HUES6 (cell line): ENCODE results near the gene GPR152.
"Not testable (repeated sequence)": the region's sequence is repeated elsewhere in the genome, so short reads cannot be mapped to it uniquely, and the experiment has no call there.

Source experiments
- H3K27ac ChIP-seq: 2 replicates; pipeline ENCODE4 v1.7.0; 2013; ENCODE audit warnings: low read depth, mild to moderate bottlenecking, low read length, inconsistent platforms
- H3K27me3 ChIP-seq: 2 replicates; pipeline ENCODE4 v1.6.1; 2013; ENCODE audit warnings: low read length; ENCODE audit not compliant: control insufficient read depth, insufficient read depth
- H3K36me3 ChIP-seq: 2 replicates; pipeline ENCODE4 v1.6.1; 2013; ENCODE audit warnings: low read length; ENCODE audit not compliant: control insufficient read depth, insufficient read depth
- H3K4me1 ChIP-seq: 2 replicates; pipeline ENCODE4 v1.6.1; 2013; ENCODE audit warnings: low read length; ENCODE audit not compliant: control insufficient read depth, insufficient read depth
- H3K4me3 ChIP-seq: 2 replicates; pipeline ENCODE4 v1.5.1; 2013; ENCODE audit warnings: low read depth, low read length
- H3K9ac ChIP-seq: one replicate; pipeline ENCODE4 v1.6.1; 2013; ENCODE audit warnings: mild to moderate bottlenecking, low read length
- H3K9me3 ChIP-seq: 2 replicates; pipeline ENCODE4 v1.6.1; 2013; ENCODE audit warnings: low read depth, low read length; ENCODE audit not compliant: control insufficient read depth, insufficient read depth

GPR152 gene

GRCh38 chr11:67468759-67469507, 16.4 kb upstream of the GPR152 start, which contains the start of gene TMEM134:
TSS of gene TMEM134 (minus strand) at chr11:67469251. CDS start at chr11:67469192, 59 bp downstream.
- H3K9me3 ChIP-seq, result no peaks in the 10 kb centered on the region
- no peaks in the 10 kb centered on the region for H3K27me3 ChIP-seq
- H3K36me3 ChIP-seq, result no peaks in the 10 kb centered on the region
- peak within 1 kb of the TSS; percentile 88 for H3K4me3 ChIP-seq
- H3K4me1 ChIP-seq, result peaks cover 15% of the 10 kb centered on the region
- H3K9ac ChIP-seq, result peak within 1 kb of the TSS; percentile 54
- peak within 1 kb of the TSS; percentile 45; the same call in 1 of the 2 replicates for H3K27ac ChIP-seq

DNA sequence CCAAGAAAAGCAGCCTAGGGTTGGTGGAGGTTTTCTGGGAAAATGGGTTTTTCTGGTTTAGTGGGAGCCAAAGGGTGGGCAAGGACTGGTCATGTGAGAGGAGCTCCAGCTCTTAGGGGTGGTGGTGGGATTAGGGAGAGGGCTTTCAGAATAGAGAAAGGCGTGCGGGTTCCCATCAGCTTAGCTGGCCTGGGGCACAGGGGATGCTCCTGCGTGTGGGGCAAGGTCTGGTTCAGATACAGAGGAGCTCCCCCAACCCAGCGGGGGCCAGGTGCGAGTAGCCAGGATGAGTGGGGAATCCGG, 15.9 kb upstream of the GPR152 start:
- Histone ChIP-seq H3K9ac (peak overlapping the region; percentile 54), H3K36me3 (no peaks in the 10 kb centered on the region), H3K9me3 (no peaks in the 10 kb centered on the region), H3K27me3 (no peaks in the 10 kb centered on the region), H3K4me1 (peaks cover 19% of the 10 kb centered on the region), H3K27ac (peak overlapping the region; percentile 45; the same call in 1 of the 2 replicates), H3K4me3 (peak overlapping the region; percentile 88)

DNA sequence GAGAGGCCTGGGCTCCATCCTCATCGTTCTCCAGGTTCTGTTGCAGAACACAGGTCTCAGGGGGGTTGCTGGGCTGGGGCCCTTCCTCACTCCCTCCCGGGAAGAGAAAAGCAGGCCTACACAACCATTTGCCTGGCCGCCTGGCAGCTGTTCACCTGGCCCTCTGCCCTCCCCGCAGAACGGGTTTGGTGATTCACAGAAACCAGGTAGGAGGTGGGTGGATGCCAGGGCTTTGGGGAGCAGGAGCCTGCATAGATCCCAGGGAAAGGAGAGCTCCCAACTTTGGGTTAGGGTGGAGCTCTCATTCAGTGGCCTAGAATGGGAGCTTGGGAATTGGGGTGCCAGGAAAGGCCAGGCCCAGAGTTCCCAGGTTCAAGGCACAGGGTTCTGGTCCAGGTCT, 15.5 kb upstream of the GPR152 start:
- Histone ChIP-seq H3K9me3 (no peaks in the 10 kb centered on the region), H3K4me1 (peaks cover 19% of the 10 kb centered on the region), H3K9ac (peak overlapping the region; percentile 54), H3K27ac (no peak overlapping the region), H3K27me3 (no peaks in the 10 kb centered on the region), H3K4me3 (peak overlapping the region; percentile 88), H3K36me3 (no peaks in the 10 kb centered on the region)

DNA sequence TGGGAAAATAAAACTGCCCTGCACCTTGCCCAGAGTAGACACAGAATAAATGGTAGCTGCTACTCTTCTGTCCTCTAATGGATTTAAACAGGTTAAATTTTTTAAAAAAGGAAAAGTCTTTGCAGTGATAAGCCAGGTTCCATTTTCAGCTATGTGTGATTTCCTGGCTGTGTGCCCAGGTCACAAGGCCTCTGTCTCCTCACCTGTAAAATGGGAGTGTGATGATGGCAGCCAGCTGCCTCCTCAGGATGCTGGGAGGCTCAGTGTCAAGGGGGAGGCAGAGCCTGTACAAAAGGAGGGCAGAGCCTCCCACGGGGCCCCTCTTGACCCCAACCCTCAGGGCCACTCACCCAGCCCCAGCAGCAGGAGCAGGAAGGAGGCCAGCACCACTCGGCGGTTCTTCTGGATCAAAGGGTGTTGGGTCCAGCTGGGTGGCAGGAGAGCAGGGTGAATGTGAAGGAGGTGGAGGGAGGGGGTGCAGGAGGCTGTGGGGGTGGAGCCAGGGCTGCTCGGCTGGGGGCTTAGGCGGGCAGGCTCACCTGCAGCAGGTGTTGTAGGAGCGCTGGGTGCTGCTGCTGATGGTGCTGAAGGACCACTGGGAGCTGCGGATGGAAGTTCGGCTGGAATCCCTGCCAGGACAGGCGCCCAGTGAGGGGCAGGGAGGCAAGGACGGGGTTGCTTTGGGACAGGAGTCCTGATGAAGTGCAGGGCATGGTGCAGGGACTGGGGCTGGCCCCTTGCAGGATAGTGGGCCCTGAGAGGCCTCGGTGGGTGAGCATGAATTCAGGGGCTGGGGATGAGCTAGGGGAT, 14.6 kb upstream of the GPR152 start:
- no peaks in the 10 kb centered on the region for H3K27me3 ChIP-seq
- H3K4me3 ChIP-seq, result no peak overlapping the region
- peaks cover 19% of the 10 kb centered on the region for H3K4me1 ChIP-seq
- H3K9ac ChIP-seq, result no peak overlapping the region
- no peak overlapping the region for H3K27ac ChIP-seq
- H3K9me3 ChIP-seq, result no peaks in the 10 kb centered on the region
- no peaks in the 10 kb centered on the region for H3K36me3 ChIP-seq

- no peaks in the 10 kb centered on the region for H3K27me3 ChIP-seq
- no peak overlapping the region for H3K4me3 ChIP-seq
- no peaks in the 10 kb centered on the region for H3K36me3 ChIP-seq
- H3K9me3 ChIP-seq, result no peaks in the 10 kb centered on the region
- H3K9ac ChIP-seq, result no peak overlapping the region
- peaks cover 19% of the 10 kb centered on the region for H3K4me1 ChIP-seq
- no peak overlapping the region for H3K27ac ChIP-seq
These were observed 13.8 kb upstream of the GPR152 start for GRCh38 chr11:67466367-67466766.

GRCh38 chr11:67465530-67465929, 13.0 kb upstream of the GPR152 start:
- Histone ChIP-seq H3K4me1 (peaks cover 19% of the 10 kb centered on the region), H3K9ac (peak overlapping the region; percentile 75), H3K4me3 (peak overlapping the region; percentile 78)
- not testable (repeated sequence) for H3K9me3 ChIP-seq, H3K27ac ChIP-seq, H3K27me3 ChIP-seq, H3K36me3 ChIP-seq

DNA sequence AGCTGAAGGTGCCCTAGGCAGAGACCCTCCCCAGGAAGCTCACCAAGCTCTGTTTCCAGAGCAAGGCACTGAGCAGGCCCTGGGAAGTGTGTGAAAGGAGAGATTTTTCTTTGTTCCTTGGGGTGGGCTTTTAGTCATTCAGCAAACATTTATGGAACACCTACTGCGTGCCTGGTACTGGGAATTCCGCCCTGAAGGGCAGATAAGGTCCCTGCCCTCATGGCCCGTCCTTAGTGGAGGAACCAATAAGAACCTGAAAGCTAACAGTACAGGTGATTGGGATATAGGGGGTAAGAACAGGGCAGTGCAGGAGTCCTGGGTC, 12.6 kb upstream of the GPR152 start:
- Histone ChIP-seq H3K4me1 (peaks cover 19% of the 10 kb centered on the region), H3K27ac (peak overlapping the region; percentile 69), H3K36me3 (no peaks in the 10 kb centered on the region), H3K9ac (peak overlapping the region; percentile 75), H3K27me3 (no peaks in the 10 kb centered on the region), H3K9me3 (no peaks in the 10 kb centered on the region), H3K4me3 (peak overlapping the region; percentile 78)

DNA sequence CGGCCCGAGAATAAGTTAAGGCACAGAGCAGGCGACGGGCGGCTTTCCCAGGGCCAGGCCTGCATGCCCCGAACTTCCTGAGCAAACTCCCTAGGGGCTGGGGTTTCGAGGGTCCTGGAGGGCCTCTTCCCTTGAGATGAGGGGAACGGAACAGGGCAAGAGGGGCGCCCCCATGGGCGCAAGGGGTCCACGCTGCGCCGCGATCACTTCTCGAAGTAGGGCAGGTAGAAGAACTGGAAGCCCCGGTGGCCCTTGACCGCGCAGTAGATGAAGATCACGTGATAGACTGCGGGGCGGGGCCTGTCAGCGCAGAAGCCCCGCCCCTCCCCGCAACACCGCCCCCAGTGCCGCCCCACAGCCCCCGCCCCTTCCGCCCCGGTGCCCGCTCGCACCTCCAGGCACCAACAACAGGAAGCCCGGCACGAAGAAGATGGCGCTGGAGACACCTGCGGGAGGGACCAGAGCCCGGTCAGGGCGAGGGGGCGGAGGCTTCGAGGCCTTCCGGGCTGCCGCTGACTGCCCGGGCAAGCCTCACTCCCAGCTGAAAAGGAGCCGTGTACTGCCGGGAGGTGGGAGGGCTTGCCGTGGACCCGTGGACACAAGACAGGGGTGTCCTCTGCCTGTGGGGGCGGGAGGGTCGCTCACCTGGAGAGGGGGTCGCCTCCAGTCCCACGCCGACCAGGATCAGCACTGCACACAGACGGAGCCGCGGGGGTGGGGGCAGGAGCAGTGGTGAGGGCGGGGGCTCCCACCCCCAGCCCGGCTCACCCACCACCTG, 12.1 kb upstream of the GPR152 start:
- H3K4me1 ChIP-seq, result peaks cover 19% of the 10 kb centered on the region
- H3K27ac ChIP-seq, result peak overlapping the region; percentile 69

DNA sequence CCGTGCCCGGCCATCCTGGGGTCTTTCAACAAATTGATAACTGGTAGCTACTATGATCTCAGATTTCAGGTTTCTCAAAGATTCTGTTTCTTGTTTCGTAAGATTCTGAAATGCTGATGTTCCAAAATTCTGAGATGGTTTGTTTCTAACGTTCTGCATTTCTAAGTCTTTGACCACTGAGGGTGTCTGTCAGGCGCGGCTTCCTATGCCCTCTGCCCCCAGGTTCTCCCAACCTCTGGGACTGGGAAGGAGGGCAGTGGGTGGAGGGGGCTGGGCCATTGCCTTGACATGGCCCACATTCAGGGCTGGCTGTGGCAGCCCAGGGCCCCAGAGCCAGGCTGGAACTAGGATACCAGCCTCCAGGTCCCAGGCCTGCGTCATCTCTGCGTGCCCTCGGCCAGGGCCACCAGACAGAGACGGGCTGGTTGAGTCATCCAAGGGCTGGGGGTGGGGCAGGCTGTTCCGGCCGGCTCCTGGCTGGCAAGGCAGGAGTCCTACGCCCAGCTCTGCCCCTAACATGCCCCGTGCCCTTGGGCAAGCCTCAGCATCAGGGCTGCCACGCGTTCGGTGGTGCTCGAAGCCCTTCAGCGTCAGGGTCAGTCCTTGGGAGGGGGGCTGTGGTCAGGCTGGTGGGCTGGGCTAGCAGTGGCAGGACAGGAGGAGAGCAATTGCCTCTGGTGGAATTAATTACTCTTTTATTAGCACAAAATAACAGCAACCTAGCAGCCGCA, 11.3 kb upstream of the GPR152 start:
- Histone ChIP-seq H3K4me3 (peak overlapping the region; percentile 44), H3K36me3 (no peaks in the 10 kb centered on the region), H3K9me3 (no peaks in the 10 kb centered on the region), H3K9ac (peak overlapping the region; percentile 57), H3K27me3 (no peaks in the 10 kb centered on the region), H3K4me1 (peaks cover 19% of the 10 kb centered on the region), H3K27ac (peak overlapping the region; percentile 34; the same call in 1 of the 2 replicates)

More for the DNA sequence above, 12.1 kb upstream of the GPR152 start:
- Histone ChIP-seq H3K9me3 (no peaks in the 10 kb centered on the region), H3K4me3 (peak overlapping the region; percentile 78), H3K36me3 (no peaks in the 10 kb centered on the region), H3K27me3 (no peaks in the 10 kb centered on the region), H3K9ac (peak overlapping the region; percentile 75)

- Histone ChIP-seq H3K4me1 (peaks cover 17% of the 10 kb centered on the region), H3K4me3 (no peak overlapping the region), H3K9ac (no peak overlapping the region), H3K27me3 (no peaks in the 10 kb centered on the region), H3K27ac (no peak overlapping the region), H3K36me3 (no peaks in the 10 kb centered on the region), H3K9me3 (no peaks in the 10 kb centered on the region)
These were observed 10.7 kb upstream of the GPR152 start for GRCh38 chr11:67463186-67463585.
